GM18498 (cell line): ENCODE data around the gene PTPN3.
"Not testable (repeated sequence)": the region's sequence is repeated elsewhere in the genome, so short reads cannot be mapped to it uniquely, and the experiment has no call there.

Source experiments
- ATAC-seq: cut with Tn5 transposase; IDR thresholded peaks from one replicate; pipeline ENCODE4 v1.9.1; 2021; ENCODE audit warnings: mild to moderate bottlenecking, moderate library complexity; ENCODE audit not compliant: unreplicated experiment

The PTPN3 gene

DNA sequence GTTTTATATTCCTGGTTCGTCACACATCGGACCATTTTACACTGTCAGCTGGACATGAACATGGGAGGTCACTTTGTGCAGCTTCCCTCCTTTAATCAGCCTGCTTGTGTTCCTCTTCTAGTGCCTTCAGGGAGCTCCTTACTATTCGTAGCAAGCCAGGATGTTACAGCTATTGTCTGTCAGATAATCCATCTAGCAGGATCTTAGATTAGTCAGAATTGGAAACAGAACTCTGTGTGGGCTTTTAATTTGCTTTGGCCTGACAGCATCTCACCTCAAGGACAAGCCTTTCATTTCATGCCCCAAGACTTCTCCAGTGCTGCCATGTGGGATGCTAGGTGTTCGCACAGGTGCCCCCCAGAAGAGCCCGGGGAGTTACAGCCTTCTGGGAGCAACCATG lies 147.1 kb downstream of the PTPN3 start:
- ATAC-seq: no peak

DNA sequence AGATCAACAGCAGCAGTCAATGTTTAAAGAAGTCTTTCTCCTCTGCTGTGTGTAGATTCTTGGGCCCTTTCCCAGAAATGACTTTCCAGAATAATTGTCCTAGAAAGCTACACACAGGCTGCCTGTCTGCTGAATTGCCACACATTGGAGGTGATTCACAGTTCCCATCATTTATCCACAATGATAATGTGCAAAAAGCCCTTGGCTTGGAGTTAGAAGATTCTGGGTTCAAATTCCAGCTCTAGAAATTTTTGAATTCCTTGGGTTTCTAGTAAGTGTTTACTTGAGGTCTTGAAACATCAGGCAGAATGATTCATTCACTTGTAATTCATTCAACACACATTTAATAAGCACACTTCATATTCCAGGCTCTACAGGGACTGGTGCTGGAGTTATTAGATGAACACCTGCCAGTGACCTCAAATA lies 148.7 kb downstream of the PTPN3 start:
- no peak for ATAC-seq

DNA sequence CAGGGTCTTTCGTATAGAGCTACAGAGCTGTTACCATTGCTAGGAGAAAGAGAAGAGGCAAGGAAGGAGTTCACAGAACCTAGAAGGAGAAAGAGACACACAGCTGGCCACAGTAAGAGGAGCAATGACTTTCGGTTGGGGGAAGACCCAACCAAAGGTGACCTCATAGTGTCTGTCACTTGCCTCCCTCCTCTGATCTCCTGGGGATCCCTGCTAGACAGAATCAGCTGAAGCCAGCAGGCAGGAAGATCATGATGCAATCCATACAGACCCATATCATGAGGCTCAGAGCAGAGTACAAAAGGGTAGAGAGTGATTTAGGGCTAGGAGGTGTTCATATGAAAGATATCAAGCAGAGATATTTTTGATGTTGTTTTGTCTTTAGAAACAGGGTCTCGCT lies 151.2 kb downstream of the PTPN3 start:
- no peak for ATAC-seq

DNA sequence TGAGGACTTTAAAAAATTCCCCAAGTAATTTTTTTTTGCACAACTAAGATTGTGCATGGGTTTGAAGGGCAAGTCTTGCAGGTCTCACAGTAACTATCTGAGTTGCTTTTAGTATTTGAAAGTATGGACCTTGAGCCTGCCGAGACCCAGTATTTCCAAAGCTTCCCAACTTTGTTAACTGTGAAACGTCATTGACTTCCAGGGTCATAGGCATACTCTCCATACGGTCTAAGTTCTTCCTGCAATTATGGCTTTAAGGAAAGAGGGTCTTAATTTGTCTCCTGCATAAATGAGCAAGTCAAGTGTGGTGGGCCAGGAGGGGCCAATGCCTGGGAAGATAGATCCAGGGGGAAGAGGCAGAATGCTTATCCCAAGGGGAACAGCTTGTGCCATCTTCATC lies 153.2 kb downstream of the PTPN3 start:
- ATAC-seq: no peak

DNA sequence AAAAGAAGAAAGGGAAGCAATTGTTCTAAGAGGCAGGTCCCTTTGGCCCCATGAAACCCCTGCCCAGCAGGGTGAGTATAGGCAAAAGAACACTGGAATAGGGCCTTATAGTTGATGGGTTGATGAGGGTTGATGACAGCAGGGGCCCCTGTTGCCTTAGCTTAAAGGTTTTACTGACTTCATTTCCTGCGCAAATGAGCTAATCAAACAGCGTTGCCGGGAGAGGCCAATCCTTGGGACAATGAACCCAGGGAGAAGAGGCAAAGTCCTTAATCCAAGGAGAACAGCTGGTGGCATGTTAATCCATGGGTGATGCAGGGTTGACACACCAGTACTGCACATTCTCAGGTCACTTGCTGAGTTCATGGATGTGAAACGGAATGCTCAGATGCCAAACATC lies 155.2 kb downstream of the PTPN3 start:
- no peak for ATAC-seq

DNA sequence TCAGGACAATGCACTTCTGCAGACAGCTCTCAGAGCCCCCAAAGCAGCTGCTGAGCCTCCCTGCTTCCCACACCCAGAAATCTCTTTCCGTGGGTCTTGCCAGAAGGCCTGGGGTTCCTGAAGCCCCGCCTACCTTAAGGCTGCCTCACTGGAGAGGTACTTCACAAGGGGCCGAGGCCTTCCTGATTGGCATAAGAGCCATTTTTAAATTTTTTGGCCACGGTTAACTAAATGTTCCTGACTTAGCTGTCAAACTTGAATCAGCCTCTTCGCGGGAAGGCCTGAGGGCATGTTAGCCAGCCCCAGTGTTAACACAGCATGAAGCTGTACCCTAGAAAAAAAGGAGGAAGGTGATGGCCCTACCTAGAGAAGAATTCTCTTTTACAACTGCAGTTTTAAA lies 156.5 kb downstream of the PTPN3 start:
- no peak for ATAC-seq

DNA sequence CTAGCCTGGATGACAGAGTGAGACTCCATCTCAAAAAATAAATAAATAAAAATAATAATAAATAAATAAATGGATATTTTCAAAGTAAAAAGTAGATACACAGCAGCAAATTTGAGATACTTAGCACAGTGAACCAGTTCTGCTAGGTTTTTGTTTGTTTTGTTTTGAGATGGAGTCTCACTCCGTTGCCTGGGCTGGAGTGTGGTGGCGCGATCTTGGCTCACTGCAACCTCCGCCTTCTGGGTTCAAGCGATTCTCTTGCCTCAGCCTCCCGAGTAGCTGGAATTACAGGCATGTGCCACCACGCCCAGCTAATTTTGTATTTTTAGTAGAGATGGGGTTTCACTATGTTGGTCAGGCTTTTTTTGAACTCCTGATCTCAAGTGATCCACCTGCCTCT lies 157.1 kb downstream of the PTPN3 start:
- ATAC-seq: not testable (repeated sequence)

DNA sequence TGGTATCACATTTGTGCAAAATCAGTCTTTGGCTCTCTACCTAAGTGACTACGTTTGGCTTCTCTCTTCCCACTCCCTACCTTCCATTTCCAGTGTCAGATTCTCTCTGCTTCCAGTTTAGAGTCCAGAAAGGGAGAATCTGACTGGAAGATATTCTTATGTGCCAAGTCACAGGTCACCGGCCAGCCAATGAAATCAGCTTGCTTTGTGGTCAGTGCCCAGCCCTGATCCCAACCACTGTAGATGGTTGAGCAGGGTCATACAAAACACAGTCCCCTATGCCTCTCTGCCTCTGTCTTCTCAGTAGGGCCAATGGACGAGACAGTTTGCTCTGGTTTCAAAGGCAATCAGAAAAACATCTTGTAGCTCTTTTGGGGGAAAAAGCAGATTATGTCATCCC lies 161.7 kb downstream of the PTPN3 start:
- no peak for ATAC-seq

DNA sequence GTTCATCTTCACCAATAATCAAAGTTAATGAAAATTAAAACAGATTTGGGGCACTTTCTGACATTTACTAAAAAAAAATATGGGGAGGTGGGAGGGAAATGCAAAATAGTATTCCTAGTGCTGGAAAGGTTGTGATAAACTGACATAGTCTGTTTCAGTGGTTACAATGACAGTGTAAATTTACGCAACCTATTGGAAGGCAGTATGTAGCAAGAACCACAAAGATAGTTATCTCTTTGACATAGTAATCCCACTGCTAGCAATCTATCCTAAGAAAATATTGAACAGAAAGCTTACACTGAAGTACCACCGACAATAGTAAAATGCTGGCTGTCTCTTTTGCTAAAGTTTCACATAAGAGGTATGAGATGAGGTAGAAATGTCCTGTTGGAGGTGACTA lies 162.2 kb downstream of the PTPN3 start:
- ATAC-seq: no peak

DNA sequence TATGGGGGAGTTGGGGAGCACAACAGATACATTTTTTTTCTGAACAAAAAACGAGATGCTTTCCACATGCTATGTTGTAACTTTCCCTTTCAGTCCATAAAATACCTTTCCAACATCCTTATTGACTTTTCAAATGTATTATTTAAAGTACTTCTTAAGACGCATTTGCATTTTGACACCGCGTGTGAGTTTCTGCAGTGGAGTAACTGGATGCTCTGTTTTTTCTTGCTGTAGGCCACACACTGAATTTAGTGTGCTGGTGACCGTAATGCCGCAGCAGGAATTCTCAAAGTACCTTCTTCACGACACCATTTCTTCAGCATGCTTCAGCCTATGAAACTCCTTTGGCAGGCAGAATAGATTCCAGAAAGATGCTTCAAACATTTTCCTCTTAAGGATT lies 163.0 kb downstream of the PTPN3 start:
- no peak for ATAC-seq

DNA sequence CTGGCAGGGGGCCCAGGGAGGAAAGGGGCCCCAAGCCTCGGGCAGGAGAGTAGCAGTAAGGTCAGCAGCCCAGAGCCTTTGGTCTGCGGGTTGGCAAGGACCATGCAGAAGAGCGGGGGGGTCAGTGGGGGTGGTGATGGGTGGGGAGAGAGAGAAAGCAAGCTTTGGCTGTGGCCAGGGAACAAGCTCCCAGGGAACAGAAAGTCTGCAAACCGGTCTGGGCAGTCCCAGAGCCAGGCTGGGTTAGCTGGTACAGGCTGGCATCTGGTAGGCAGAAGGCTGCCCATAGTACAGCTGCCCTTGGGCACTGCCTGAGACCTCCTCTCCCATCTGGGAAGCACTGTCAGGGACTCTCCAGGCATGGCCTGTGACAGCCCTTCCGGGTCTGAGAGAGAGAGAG lies 166.8 kb downstream of the PTPN3 start:
- no peak for ATAC-seq

DNA sequence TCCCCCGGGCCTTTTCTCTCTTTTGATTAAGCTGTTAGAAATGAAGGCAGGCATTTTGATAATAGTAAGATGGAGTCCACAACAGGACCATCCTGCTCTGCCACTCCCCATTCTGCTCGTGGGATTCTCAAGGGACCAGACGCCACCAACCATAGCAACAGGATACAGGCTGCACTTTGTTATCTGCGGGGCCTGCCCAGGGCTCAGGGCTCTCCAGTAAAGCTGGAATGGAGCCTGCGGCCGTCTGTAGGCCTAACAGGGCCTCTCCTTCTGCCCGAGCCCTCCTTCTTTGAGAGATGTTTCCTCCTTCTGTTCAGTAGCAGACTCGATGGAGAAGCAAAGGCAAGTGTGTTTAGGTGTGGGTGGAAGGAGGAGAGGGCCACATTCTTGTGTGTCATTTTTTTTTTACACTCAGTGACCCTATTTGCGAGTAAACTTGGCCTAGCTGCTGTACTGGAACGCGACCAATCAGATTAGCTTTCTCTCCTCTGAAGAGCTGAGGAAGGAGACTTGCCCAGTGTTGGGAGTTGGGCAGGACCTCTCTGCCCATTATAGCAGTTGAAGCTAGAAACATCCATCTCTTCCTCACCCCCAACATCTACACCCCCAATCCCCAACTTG lies 168.4 kb downstream of the PTPN3 start:
- ATAC-seq: no peak

DNA sequence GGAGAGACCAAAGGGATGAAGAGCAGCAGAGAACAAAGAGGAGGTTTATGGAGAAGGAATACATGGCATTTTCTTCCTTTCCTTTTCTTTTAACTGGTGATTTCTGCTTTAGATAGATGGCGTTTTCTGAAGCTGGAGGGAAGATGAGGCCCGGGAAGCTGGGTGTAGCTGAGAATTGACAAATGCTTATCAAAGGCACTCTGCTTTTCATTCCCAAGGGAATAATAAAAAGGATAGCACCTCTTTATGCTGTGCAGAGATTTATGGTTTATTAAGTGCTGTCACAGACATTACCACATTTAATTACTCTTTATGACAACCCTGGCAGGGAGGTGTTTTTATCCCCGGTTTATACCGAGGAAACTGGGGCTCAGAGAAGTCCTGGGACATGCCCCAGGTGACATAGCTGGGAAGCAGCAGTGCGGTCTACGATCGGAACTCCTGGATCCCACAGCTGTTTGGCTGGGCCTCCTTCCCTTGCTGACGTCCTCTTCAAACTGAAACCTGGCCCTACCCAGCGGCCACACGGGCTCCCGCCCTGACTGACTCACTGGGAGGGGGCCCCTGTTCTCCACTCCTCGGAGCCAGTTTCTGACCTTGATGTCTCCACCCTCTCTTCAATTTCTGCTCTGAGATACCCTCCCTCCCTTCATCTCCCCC lies 169.0 kb downstream of the PTPN3 start:
- ATAC-seq: no peak
